GM23338 (cell line): ENCODE results near the gene ITGAL.
"Not testable (repeated sequence)": the region's sequence is repeated elsewhere in the genome, so short reads cannot be mapped to it uniquely, and the experiment has no call there.

ENCODE experiments used
- CTCF ChIP-seq, 2 experiments: fragments of 200-600 bp in 1 of 2; sonication (generic) in 1 of 2; conservative IDR thresholded peaks; 2 replicates each; pipeline versions ENCODE4 v1.5.1 to v1.6.1; 2016 to 2017; ENCODE audit warnings: antibody characterized with exemption in 2 of 2, low read depth in 2 of 2, mild to moderate bottlenecking in 2 of 2, moderate library complexity in 1 of 2
- EZH2 ChIP-seq: fragments of 200-600 bp; sonication (generic); IDR thresholded peaks from one replicate; pipeline ENCODE4 v1.8.0; 2017; ENCODE audit warnings: antibody characterized with exemption, mild to moderate bottlenecking, low read depth; ENCODE audit not compliant: unreplicated experiment

- TF ChIP-seq CTCF (conservative IDR thresholded peaks at IDR 0.05; ENCODE audit: low read depth in 2 of 2); EZH2: not testable (repeated sequence)
Measured at GRCh38 chr16:30522702-30523463, 50.3 kb downstream of the ITGAL start.
